CD14-positive monocyte (primary cell): Measurements from ENCODE around the gene MS4A8. TPM values are rescaled to one million over a fixed set of nuclear protein-coding genes. Genes with fewer than 3 reads are reported as not detected.

Experiments
- DNase-seq, 3 donors: peaks; one replicate each; pipeline ENCODE4 v3.0.0-alpha.2; 2011 to 2022
- H2AFZ ChIP-seq: 2 replicates; pipeline ENCODE4 v1.6.0; 2012; ENCODE audit warnings: mild to moderate bottlenecking, low read depth, low read length, inconsistent platforms; ENCODE audit not compliant: insufficient read depth, poor library complexity, severe bottlenecking
- H3K27ac ChIP-seq, 2 donors: 1 replicate in 1 of 2; 2 replicates in 1 of 2; pipeline ENCODE4 v1.5.1; 2012 to 2013; ENCODE audit warnings: low read length in 2 of 2, control low read depth in 1 of 2, inconsistent platforms in 1 of 2, low read depth in 1 of 2, mild to moderate bottlenecking in 1 of 2
- H3K27me3 ChIP-seq, 2 donors: one replicate each; pipeline versions ENCODE4 v1.6.0 to v1.6.1; 2011 to 2013; ENCODE audit warnings: low read length in 2 of 2; ENCODE audit not compliant: control insufficient read depth in 2 of 2, insufficient read depth in 2 of 2
- H3K36me3 ChIP-seq, 2 donors: replicated peaks in 1 of 2; 1 replicate in 1 of 2; 2 replicates in 1 of 2; pipeline versions ENCODE4 v1.5.1 to v1.6.1; 2012 to 2013; ENCODE audit warnings: low read length in 2 of 2, control low read depth in 1 of 2, inconsistent platforms in 1 of 2, mild to moderate bottlenecking in 1 of 2; ENCODE audit not compliant: insufficient read depth in 2 of 2, control insufficient read depth in 1 of 2
- H3K4me1 ChIP-seq, 2 donors: 1 replicate in 1 of 2; 2 replicates in 1 of 2; pipeline versions ENCODE4 v1.5.1 to v1.6.1; 2012 to 2013; ENCODE audit warnings: low read length in 2 of 2, control low read depth in 1 of 2, inconsistent platforms in 1 of 2, mild to moderate bottlenecking in 1 of 2, moderate library complexity in 1 of 2; ENCODE audit not compliant: insufficient read depth in 2 of 2, control insufficient read depth in 1 of 2
- H3K4me2 ChIP-seq: replicated peaks from 2 replicates; pipeline ENCODE3; 2012; ENCODE audit warnings: low read length, moderate library complexity, mild to moderate bottlenecking; ENCODE audit not compliant: poor library complexity, severe bottlenecking; ENCODE audit errors: extremely low read depth
- H3K4me3 ChIP-seq, 3 experiments: fragments of 200-600 bp in 1 of 3; sonication (generic) in 1 of 3; replicated peaks in 1 of 3; 1 replicate in 2 of 3; 2 replicates in 1 of 3; pipeline ENCODE4 v1.5.1; 2011 to 2013; ENCODE audit warnings: low read length in 3 of 3, mild to moderate bottlenecking in 3 of 3, control low read depth in 2 of 3, low read depth in 2 of 3, inconsistent platforms in 1 of 3, moderate library complexity in 1 of 3
- H3K79me2 ChIP-seq: 2 replicates; pipeline ENCODE4 v1.6.0; 2012; ENCODE audit warnings: mild to moderate bottlenecking, control low read depth, inconsistent platforms, low read length, moderate library complexity; ENCODE audit not compliant: insufficient read depth
- H3K9ac ChIP-seq: 2 replicates; pipeline ENCODE4 v1.6.0; 2017; ENCODE audit warnings: low read length, mild to moderate bottlenecking; ENCODE audit not compliant: insufficient read depth, poor library complexity, severe bottlenecking
- H3K9me3 ChIP-seq, 2 donors: replicated peaks in 1 of 2; 1 replicate in 1 of 2; 2 replicates in 1 of 2; pipeline versions ENCODE4 v1.5.1 to v1.6.1; 2012 to 2013; ENCODE audit warnings: low read length in 2 of 2, control low read depth in 1 of 2; ENCODE audit not compliant: control insufficient read depth in 1 of 2, insufficient read depth in 1 of 2
- H4K20me1 ChIP-seq: 2 replicates; pipeline ENCODE4 v1.6.0; 2012; ENCODE audit warnings: mild to moderate bottlenecking, low read length, control low read depth, moderate library complexity; ENCODE audit not compliant: insufficient read depth
- H3K27ac Mint-ChIP-seq, 7 donors: one replicate each; pipeline ENCODE4 v1.8.0; 2020; ENCODE audit warnings: mild to moderate bottlenecking in 7 of 7, mixed read lengths in 7 of 7, moderate library complexity in 6 of 7, inconsistent platforms in 2 of 7
- H3K27me3 Mint-ChIP-seq, 3 donors: one replicate each; pipeline ENCODE4 v1.8.0; 2021 to 2022; ENCODE audit warnings: low read depth in 3 of 3, mild to moderate bottlenecking in 3 of 3, mixed read lengths in 3 of 3, moderate library complexity in 3 of 3, inconsistent platforms in 1 of 3
- H3K36me3 Mint-ChIP-seq, 2 donors: one replicate each; pipeline ENCODE4 v1.8.0; 2020; ENCODE audit warnings: mixed read lengths in 2 of 2, inconsistent platforms in 1 of 2, mild to moderate bottlenecking in 1 of 2
- H3K4me1 Mint-ChIP-seq: one replicate; pipeline ENCODE4 v1.8.0; 2020; ENCODE audit warnings: mild to moderate bottlenecking, mixed read lengths
- H3K4me3 Mint-ChIP-seq, 2 donors: one replicate each; pipeline ENCODE4 v1.8.0; 2020; ENCODE audit warnings: mild to moderate bottlenecking in 2 of 2, mixed read lengths in 2 of 2, moderate library complexity in 1 of 2
- H3K9me3 Mint-ChIP-seq, 7 donors: one replicate each; pipeline ENCODE4 v1.8.0; 2020 to 2022; ENCODE audit warnings: mixed read lengths in 7 of 7, mild to moderate bottlenecking in 6 of 7, moderate library complexity in 6 of 7, inconsistent platforms in 2 of 7
- whole genome bisulfite sequencing: methylation state at CpG from one replicate; pipeline ENCODE4 v1.1.5; 2013; ENCODE audit warnings: missing lambda C conversion rate; ENCODE audit not compliant: insufficient coverage; 5-methylcytosine and 5-hydroxymethylcytosine counted together
- intact Hi-C, 2 donors: fragments of 100-400 bp; cut with micrococcal nuclease; formaldehyde crosslinking; loops; one replicate each; pipeline versions ENCODE4 v1.15.0 to v1.15.1; 2023
- polyA plus RNA-seq, 3 donors: library from polyadenylated mRNA; depleted of rRNA in 1 of 3; unstranded in 2 of 3; stranded (reverse) in 1 of 3; fragments of 300-500 nt in 2 of 3; fragments of >200 nt in 1 of 3; fragmentation: Illumina TruSeq in 2 of 3; gene quantifications; 1 replicate in 2 of 3; 2 replicates in 1 of 3; pipeline ENCODE4 v1.2.3, GENCODE V29; 2012 to 2021
- TF ChIP-seq, protein P1 (sequence below): fragments of 200-600 bp; IDR thresholded peaks from one replicate; pipeline ENCODE4 v1.8.0; 2022; ENCODE audit warnings: antibody characterized with exemption, mild to moderate bottlenecking

Gene MS4A8
- polyA plus RNA-seq, 3 donors: not detected

DNA sequence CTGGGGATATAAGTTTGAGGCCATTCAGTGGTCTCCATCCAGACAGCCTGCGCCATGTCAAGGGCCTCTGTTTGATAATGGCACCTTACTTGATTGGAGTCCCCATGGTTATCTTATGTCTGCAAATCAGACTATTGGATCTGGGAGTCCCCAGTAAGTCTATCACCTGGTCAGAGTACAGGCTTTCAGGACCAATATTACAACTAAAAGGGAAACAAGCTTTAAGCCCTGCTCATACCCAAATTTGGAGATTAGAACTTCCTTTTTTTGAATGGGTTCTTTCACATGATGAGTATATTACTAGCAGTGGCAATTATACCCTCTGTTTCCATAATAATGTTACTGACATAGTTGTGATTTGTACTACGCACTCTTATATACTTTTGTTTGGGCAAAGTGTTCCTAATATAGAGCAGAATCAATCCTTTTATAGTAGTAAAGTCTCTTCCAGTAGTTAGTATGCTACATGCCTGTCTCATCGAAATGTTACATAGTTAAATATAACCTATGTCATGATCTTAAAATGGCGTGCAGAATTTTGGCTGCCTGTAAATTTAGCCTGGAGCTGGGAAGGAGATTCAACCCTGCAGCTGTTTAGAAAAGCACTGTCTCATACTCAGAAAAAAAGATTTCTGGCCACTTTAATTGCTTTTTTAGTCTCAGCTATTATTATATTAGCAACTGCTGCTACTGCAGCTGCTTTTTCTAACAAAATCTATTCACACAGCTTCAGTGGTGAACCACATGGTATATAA is 62.2 kb downstream of the MS4A8 start:
- no peak overlapping the region for H3K9ac ChIP-seq
- peaks cover 12 to 26% (median 14%) of the 10 kb centered on the region in 3 donors for H3K27me3 Mint-ChIP-seq
- no peak overlapping the region for H2AFZ ChIP-seq
- intact Hi-C loops: no loop called here
- H3K4me1 ChIP-seq: peaks cover 12% of the 10 kb centered on the region in 2 donors
- H3K27ac ChIP-seq: no peak overlapping the region
- H3K4me3 Mint-ChIP-seq: no peak overlapping the region
- H3K9me3 Mint-ChIP-seq: peaks cover 0 to 7% (median 0%) of the 10 kb centered on the region in 7 donors
- H4K20me1 ChIP-seq: no peaks in the 10 kb centered on the region
- H3K36me3 ChIP-seq: no peaks in the 10 kb centered on the region
- H3K27me3 ChIP-seq: peaks cover 4 to 8% of the 10 kb centered on the region in 2 donors
- DNase-seq: no peak
- H3K36me3 Mint-ChIP-seq: no peaks in the 10 kb centered on the region
- WGBS: 88% methylated on average over 1 of the region's 4 CpGs
- H3K4me1 Mint-ChIP-seq: peaks cover 21% of the 10 kb centered on the region
- H3K4me2 ChIP-seq: no peak overlapping the region
- TF ChIP-seq, protein P1, sequence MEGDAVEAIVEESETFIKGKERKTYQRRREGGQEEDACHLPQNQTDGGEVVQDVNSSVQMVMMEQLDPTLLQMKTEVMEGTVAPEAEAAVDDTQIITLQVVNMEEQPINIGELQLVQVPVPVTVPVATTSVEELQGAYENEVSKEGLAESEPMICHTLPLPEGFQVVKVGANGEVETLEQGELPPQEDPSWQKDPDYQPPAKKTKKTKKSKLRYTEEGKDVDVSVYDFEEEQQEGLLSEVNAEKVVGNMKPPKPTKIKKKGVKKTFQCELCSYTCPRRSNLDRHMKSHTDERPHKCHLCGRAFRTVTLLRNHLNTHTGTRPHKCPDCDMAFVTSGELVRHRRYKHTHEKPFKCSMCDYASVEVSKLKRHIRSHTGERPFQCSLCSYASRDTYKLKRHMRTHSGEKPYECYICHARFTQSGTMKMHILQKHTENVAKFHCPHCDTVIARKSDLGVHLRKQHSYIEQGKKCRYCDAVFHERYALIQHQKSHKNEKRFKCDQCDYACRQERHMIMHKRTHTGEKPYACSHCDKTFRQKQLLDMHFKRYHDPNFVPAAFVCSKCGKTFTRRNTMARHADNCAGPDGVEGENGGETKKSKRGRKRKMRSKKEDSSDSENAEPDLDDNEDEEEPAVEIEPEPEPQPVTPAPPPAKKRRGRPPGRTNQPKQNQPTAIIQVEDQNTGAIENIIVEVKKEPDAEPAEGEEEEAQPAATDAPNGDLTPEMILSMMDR: no peak
- no peaks in the 10 kb centered on the region for H3K79me2 ChIP-seq
- H3K4me3 ChIP-seq: no peak overlapping the region
- peak overlapping the region in 1 of 7 donors; percentile 24 for H3K27ac Mint-ChIP-seq
- no peaks in the 10 kb centered on the region for H3K9me3 ChIP-seq

DNA sequence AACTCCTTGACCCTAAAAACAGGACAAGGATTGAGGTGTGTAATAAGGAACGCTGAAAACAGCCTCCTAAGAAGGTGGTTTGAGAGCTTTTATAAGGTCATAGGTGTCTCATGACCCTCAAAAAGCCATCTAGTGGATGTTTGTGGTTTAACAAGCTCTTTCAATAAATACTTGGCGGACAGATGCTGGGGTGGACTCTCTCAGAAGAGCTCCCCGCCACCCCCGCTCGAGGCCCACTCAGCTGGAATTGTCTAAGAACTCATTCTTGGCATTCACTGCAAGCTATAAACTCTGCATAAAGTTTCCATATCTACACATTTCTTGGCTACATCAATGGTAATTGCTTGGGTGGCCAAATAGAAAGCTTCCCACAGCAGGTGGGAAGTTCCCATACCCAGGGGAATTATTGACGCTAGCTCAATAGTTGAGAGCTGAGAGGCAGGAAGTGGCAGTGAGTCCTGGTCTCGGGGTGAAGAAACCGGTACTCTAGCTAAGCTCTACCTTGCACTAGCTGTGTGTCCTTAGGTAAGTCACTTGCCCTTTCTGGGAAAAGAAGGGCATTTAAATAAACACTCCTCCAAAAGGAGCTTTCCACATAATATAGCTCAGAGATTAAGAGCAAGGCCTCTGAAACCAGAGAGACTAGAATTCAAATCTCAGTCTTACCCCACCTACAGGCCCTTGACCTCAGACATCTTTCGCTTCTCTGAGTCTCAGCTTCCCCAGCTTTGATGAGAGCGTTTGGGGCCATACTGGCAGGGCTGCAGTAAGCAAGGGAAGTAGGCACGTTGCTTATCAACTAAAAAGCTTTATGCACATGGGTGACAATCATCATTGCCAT is 63.7 kb downstream of the MS4A8 start:
- Mint-ChIP-seq H3K36me3 (no peaks in the 10 kb centered on the region), H3K4me3 (no peak overlapping the region), H3K27ac (no peak overlapping the region), H3K27me3 (peaks cover 8 to 32% (median 9%) of the 10 kb centered on the region in 3 donors), H3K9me3 (peaks cover 0 to 10% (median 0%) of the 10 kb centered on the region in 7 donors), H3K4me1 (peaks cover 21% of the 10 kb centered on the region)
- Histone ChIP-seq H3K9me3 (no peaks in the 10 kb centered on the region), H3K27ac (no peak overlapping the region), H3K4me2 (no peak overlapping the region), H4K20me1 (no peaks in the 10 kb centered on the region), H3K4me1 (peaks cover 12% of the 10 kb centered on the region in 2 donors), H3K4me3 (no peak overlapping the region), H3K79me2 (no peaks in the 10 kb centered on the region), H2AFZ (no peak overlapping the region), H3K36me3 (no peaks in the 10 kb centered on the region), H3K9ac (no peak overlapping the region), H3K27me3 (peaks cover 2 to 6% of the 10 kb centered on the region in 2 donors)
- TF ChIP-seq, protein P1: peak; percentile 34
- DNase-seq: no peak
- 86% methylated on average over 6 of the region's 11 CpGs for WGBS
- intact Hi-C loops: no loop called here
